GM18505 (cell line): ENCODE measurements around the gene SLC10A2.
A peak's percentile ranks its signal among the peaks of the same experiment; 100 is the strongest.

Experiments used
- ATAC-seq: cut with Tn5 transposase; IDR thresholded peaks from one replicate; pipeline ENCODE4 v1.9.1; 2021; ENCODE audit not compliant: unreplicated experiment
- POLR2A ChIP-seq: IDR thresholded peaks from 4 replicates; pipeline ENCODE4 v1.6.1; 2011; ENCODE audit warnings: borderline replicate concordance; ENCODE audit not compliant: insufficient read depth, insufficient read length; ENCODE audit errors: extremely low read depth

The SLC10A2 gene

GRCh38 chr13:103029798-103030197, 36.4 kb downstream of the SLC10A2 start:
- no peak for ATAC-seq
- no peak for TF ChIP-seq POLR2A

DNA sequence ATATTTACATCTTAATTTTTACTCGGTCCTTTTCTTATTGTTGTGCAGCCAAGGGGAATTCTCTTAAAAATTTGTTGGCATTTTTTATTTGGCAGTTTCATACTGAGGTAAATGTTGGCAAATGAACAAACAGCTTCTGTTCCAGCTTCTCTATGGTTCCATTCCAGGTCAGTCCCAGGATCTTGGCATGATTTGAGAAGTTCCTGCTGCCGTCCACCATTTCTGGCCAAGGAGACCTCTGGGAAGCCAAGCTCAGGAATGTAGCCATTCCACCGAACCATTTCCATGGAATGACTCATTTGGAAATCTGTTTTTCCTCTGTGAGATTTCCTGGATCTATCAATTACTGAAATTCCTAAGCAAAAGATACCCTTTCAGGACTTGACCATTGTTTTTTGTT, 43.9 kb downstream of the SLC10A2 start:
- ATAC-seq, result no peak
- TF ChIP-seq POLR2A, result no peak

DNA sequence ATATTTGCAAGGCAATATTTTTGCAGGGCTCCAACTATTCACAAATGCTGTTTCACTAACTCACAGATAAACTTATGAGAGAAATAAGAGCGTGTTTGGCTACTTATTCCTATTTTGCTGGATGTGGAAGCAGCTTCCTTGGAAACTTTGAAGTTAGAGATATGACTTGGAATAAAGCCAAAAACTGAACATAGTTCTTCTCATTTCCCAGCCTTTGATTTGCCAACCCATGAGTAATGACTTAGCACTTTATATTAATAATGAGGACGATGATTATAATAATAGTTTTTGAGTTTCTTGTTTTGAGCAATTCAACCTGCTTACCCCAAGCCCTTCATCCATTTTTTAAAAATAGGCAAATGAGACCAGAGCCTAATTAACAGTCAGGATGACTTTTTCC, 47.7 kb downstream of the SLC10A2 start:
- no peak for ATAC-seq
- TF ChIP-seq POLR2A, result no peak

DNA sequence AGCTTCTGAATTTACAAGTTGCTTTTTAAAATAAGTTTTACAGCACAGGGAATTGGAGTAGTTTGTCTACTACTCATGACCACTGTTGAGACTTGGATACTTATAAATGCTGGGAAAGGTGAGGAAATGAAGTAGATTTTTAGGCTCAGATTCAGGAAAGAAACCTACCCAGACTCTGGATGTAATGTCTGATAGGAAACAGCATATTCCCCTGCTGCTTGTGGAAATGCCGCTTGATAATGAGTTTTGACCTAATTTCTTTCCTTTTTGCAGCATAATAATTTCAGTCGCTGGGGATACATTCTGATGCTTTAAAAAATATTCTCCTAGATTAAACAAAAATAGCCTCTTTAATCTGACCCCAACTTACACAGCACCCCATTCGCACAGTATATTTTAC, 53.6 kb downstream of the SLC10A2 start:
- TF ChIP-seq POLR2A, result no peak
- ATAC-seq, result no peak

- TF ChIP-seq POLR2A, result no peak
- no peak for ATAC-seq
These were observed 57.0 kb downstream of the SLC10A2 start for GRCh38 chr13:103009051-103009840.

- no peak for TF ChIP-seq POLR2A
- peak; percentile 33 for ATAC-seq
These were observed 58.8 kb downstream of the SLC10A2 start for GRCh38 chr13:103007427-103007762.

DNA sequence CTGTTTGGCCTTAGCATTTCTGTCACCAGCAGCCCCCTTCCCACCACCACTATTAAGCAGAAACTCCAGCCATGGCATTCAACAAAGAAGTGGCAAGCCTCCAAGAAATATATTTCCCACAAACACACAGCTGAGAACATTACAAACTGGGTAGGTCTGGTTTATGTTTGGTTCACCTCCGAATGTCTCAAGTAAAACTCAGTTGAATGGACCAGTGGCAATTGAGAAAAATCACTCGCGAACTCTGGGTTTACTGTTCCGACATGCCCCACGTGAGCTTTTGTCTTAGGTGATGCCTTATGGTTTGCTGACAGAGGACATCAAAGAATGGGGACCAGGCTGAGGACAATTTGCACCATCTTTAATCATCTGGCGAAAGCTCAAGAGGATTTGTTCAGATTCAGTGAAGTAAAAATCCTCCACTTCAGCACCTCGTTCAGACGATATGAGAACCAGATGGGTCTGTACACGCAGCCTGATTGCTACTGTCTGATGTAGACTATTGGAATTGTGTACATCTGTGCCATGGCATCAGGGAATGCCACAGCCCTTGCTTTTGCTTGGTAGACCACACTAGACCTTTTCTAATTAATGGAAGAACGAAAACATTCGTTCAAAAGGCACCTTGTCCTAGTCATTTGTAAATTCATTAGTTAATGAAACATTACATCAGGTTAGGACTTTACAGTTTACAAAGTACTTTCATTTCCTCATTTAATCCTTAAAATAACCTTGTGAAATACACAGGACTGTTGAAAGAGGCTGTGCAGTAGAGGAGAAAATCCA, 59.4 kb downstream of the SLC10A2 start:
- peak; percentile 93 for ATAC-seq
- peak; percentile 43 for TF ChIP-seq POLR2A

DNA sequence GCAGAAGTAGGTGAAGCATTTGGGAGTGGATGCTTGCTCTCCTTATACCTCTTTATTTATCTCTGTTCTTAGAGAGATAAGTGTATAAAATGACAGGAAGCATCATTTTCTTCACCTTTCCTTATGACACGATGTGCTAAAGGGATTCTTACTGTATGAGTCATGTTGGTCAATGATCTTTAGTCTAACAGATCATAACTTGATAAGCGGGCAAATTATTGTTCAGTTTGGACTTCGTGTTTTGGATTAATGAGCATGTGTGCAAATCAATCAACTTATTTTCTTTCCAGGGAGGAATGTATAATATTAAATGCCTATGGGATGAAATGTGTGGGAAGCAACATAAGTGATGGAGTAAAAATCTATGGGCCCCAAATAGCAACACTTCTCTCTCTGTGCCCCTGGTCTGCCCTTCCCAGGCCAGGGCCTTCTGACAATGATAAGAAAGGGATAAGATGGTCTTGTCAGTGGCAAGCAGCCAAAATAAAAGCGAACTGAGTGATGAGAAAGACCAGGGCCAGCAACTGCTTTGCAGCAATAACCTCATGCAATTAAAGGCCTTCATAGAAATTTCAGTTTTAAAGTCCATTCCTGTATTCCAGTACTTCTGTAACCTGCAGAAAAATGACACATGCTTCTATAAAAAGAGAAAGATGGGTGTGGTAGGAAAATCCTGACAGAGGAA, 61.4 kb downstream of the SLC10A2 start:
- TF ChIP-seq POLR2A, result no peak
- ATAC-seq, result no peak

DNA sequence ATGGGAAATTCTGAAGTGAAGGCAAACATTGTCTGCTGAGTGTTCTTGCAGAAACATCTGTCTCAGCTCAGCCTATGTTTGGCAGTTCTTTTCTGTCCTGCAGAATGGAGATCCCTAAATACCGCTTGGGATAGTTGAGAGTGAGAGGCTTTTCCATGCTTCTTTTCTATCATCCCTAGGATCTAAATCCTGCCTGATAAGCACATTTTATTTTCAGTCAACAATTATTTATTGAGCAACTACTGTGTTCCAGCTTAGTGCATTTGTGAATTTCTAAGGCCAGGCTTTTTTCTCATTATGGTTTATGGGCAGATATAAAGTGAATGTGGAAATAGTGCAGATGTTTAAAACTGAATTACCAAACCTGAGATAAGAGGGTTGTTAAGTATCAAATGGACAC, 62.6 kb downstream of the SLC10A2 start:
- no peak for TF ChIP-seq POLR2A
- ATAC-seq, result no peak

DNA sequence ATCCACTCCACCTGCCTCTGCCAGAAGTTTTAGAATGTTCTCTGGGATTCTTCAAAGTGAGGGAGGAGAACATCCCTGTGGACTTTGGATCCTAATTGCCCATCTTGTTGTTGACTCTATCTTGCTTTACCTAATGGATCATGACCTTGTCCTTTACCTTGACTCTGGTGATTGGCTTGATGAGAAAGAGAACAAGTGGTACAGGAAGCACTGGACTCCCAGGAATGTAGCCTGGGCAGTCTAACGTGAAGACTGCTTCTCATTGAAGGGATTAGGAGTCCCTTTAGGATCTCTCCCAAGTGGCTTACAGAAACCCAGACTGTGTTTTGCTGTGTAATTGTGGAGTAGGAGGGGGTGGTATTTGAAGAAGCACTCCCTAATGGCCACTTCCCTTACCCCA, 63.9 kb downstream of the SLC10A2 start:
- ATAC-seq, result no peak
- no peak for TF ChIP-seq POLR2A

GRCh38 chr13:103000157-103000556, 66.1 kb downstream of the SLC10A2 start:
- no peak for ATAC-seq

DNA sequence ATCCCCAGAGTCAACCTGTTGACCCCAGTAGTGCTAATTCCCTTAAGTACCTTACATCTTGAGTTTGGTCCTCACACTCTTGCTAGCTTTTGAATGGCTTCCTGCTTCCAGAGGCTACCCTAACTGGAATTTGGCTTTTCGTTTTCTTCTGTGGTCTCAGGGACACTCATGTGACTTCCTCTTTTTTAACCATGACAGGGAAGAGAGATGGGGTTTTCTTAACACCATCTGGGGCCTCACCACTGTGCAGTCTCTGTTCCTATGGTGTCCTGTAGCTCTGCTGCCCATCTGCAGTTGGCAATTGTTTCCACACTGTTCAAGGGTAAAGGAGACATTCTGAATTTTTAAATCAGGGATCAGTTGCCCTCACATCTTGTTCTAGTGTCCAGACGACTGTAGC, 66.7 kb downstream of the SLC10A2 start:
- ATAC-seq, result no peak
- no peak for TF ChIP-seq POLR2A

More at GRCh38 chr13:103000157-103000556, 66.1 kb downstream of the SLC10A2 start:
- no peak for TF ChIP-seq POLR2A
